HG03108 (cell line): ENCODE results near the gene IARS2.
"Not testable (repeated sequence)": the region's sequence is repeated elsewhere in the genome, so short reads cannot be mapped to it uniquely, and the experiment has no call there.

ENCODE experiments used
- ATAC-seq: cut with Tn5 transposase; IDR thresholded peaks from one replicate; pipeline ENCODE4 v1.9.1; 2021; ENCODE audit warnings: moderate library complexity; ENCODE audit not compliant: unreplicated experiment

Gene IARS2

DNA sequence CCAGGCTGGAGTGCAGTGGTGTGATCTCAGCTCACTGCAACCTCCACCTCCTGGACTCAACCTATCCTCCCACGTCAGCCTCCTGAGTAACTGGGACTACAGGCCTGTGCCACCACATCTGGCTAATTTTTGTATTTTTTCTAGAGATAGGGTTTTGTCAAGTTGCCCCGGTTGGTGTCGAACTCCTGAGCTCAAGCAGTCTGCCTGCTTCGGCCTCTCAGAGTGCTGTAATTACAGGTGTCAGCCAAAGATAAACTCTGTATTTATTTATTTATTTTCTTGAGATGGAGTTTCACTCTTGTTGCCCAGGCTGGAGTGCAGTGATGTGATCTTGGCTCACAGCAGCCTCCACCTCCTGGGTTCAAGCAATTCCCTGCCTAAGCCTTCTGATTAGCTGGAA is 18.7 kb downstream of the IARS2 start:
- not testable (repeated sequence) for ATAC-seq

GRCh38 chr1:220113136-220113695 is 19.3 kb downstream of the IARS2 start:
- no peak for ATAC-seq

DNA sequence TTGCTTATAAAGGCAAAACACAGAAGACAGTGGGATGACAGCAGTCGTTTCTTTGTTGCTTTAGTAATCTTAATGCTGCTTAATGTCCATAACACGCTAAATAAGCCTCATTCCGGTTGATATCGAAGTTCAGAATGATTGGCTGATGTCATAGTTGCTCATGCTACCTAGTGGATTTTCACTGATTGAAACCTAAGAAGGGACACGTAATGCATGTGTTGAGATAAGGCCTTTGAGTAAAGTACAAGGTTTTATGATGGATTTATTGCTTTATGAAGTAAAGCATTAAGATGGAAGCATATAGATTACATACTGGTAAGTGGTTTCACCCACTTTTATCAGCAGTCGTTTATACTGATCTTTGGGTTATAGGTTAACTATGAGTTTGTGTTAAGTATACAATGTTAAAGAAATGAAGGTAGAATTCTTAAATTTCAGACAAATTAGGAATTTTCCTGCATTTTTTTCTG is 25.1 kb downstream of the IARS2 start:
- no peak for ATAC-seq

DNA sequence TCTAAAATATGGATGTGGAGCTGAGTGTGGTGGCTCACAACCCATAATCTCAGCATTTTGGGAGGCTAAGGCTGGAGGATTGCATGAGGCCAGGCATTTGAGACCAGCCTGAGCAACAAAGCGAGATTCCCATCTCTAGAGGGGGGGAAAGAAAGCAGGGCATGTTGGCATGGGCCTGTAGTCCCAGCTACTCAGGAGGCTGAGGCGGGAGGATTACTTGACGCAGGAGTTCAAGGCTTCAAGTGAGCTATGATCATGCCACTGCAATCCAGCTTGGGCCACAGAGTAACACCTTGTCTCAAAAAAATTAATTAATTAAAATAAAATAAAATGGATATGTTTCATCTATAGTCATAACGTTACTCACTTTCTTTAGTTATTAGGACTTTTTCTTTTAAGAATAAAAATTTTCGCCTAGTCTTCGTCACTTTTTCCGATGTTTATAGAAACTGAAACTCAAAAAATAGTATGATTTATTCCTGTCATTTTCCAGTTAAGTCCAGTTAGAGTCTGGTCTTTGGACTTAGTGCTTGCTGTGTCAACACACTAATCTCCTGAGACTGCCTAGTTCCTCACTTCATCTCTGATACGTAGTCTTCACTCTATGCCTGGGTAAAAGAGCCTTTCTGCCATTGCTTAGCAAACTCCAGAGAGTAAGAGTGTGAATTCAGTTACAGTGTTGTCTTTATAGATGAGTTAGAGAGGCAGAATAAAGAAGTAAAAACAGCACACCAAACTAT is 28.0 kb downstream of the IARS2 start:
- no peak for ATAC-seq

- no peak for ATAC-seq
Measured at GRCh38 chr1:220123066-220123465, 29.1 kb downstream of the IARS2 start.

DNA sequence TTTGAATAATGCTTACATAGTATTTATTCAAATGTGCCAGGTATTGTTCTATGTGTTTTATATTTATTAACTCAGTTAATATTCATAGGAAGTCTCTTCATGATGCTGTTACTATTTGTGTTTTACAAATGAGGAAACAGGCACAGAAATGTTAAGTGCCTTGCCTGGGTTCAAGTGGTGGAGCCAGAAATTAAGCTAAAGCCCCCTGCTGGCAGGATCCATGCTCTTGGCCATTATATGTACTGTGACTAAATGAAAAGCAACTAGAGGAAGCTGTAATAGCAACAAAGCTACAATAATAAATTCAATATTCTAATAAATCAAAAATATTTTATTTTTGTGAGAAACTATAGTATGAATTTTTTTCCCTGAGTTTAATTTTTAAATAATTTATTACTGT is 30.0 kb downstream of the IARS2 start:
- no peak for ATAC-seq

- no peak for ATAC-seq
Measured at GRCh38 chr1:220124542-220124941, 30.6 kb downstream of the IARS2 start.

DNA sequence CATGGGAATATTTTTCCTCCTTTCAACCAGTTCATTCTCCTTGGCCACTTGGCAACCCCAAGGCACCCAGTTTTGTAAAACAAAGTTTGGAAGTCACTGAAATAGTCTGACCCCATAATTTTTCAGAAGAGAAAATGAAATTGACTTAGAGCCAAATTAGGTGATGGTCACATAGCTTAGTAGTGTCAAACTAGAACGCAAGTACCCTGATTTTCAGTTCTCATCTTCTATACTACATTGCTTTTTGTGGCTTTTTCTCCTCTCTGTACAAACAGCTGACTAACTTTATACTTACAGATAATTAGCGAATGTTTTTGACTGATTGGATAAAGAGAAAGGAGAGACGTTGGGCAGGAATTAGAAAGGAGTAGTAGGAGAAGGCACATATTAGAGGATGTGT is 33.1 kb downstream of the IARS2 start:
- no peak for ATAC-seq

GRCh38 chr1:220129479-220130210 is 35.7 kb downstream of the IARS2 start:
- ATAC-seq: no peak

DNA sequence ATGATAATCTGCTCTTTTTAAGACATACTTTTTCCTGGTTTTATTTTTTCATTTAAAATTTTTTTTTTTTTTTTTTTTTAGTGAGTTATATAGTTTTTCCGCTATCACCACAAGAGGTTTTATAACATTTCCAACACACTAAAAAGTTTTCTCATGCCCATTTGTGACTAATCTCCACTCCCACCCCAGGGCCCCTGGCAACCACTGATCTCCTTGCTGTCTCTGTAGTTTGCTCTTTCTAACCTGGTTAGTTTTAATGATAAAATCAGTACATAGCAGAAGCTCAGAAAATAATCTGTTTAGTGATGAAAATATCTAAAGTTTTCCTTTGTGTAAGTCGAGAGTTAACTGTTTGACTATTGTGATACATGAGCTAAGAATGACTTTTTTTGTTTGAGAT is 41.8 kb downstream of the IARS2 start:
- ATAC-seq: no peak

DNA sequence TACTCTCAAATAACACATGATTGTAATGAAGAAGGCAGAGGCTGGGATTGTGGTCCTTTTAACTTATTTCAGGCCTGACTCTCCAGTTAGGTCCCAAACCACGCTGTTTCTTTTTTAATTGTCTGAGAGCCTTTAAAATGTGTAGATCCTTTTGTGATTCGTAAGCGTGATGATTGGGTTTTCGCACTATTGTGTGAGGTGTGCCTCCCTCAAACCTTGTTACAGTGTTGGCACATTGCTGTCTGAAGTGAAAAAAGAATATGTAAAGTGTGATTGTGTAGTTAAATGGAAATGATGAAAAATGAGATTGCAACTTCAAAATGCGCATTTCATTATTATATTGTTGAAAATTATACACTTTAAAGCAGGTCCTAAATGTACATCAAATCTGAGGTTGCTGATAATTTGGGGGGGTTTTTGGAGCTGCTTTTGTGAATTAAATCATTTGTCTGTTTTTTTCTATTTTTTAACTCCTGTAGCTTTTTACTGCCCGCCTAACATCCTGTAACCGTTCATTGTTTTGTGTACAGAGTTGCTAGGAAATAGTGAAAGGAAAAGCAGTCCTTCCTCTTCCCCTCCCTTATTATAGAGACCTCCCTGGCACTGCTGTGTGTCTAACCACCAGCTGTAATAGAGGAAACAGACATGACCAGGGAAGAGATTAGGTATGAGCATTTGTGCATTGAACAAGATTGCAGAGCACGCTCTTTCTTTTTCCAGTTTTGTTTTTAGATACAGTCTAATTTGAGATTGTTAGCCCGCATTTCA is 43.3 kb downstream of the IARS2 start:
- ATAC-seq: no peak

- no peak for ATAC-seq
Measured at GRCh38 chr1:220139966-220140365, 46.0 kb downstream of the IARS2 start.

GRCh38 chr1:220144051-220144450 is 50.1 kb downstream of the IARS2 start:
- ATAC-seq: no peak

DNA sequence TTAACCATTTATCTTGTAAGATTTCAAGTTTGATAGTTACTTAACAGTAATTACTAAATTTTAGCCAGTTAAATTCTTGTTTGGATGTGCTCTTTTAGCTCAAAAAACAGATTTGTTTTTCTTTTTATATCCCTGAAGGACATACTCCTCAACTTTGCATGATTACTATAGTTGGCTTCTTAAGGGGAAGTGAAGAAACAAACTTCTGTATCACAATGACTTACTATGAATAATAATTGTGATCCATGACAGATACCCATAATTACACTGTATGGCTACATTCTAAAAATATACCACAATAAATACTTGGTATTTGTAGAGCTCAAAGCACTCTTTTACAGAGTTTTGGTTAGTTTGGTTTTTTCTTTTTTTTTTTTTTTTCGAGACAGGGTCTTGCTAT is 55.8 kb downstream of the IARS2 start:
- ATAC-seq: no peak

DNA sequence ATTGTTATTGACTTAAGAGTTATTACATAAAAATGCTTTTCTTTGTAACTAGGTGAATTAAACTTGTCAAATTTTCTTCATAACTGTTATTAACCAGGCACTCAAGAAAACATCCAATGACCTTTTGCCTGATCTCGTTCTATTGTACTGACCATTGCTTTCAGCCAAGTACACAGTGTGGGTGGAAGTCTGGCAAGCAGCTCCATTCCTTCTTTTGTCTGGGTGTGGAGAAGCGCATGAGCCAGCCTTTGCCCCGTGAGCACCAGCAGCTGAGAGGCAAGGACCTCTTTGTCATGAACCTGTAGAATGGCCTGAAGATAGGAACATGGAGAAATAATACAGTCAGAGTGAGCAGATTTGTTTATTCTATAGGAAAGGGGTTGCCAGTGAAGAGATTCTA is 57.5 kb downstream of the IARS2 start:
- no peak for ATAC-seq

- ATAC-seq: no peak
Measured at GRCh38 chr1:220153147-220153546, 59.2 kb downstream of the IARS2 start.

DNA sequence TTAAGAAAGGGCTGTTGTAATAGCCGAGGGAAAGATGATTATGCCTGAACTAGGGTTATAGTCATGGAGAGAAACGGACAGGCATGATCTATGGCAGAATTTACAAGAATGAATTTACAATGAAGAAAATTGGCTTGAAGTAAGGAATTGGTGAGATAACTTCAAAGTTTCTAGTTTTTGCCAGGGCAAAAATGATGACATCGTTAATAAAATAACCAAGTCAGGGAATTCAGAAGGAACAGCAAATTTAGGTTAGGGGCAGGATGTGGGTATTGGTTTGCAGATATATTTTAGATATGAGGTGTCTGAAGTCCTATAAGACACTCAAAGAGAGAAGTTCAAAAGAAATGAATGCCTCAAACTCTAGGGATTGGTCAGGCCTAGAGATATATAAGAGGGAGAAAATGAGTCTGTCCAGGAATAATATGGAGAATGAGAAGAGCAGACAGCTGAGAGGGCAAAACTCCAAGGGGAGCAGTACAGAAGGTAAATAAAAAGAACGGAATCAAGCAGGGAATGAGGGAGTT is 62.8 kb downstream of the IARS2 start:
- ATAC-seq: no peak

DNA sequence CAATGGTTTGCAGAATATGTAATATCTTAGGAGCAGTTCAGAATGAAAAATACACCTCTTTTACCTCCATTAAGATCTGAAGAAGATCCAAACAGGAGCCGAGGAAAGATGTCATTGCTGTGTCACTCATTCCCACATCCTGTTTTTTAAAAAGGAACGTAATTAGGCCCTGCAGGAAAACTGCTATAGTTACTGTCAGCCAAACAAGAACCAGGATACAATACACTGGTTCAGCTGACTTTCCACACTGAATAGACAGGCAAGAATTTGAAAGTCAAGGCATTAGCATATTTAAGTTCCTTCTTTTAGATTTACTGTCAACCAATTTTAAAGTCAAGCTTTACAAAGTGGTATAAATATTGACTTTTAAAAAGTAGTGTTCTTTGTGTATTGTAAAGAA is 63.8 kb downstream of the IARS2 start:
- ATAC-seq: no peak

DNA sequence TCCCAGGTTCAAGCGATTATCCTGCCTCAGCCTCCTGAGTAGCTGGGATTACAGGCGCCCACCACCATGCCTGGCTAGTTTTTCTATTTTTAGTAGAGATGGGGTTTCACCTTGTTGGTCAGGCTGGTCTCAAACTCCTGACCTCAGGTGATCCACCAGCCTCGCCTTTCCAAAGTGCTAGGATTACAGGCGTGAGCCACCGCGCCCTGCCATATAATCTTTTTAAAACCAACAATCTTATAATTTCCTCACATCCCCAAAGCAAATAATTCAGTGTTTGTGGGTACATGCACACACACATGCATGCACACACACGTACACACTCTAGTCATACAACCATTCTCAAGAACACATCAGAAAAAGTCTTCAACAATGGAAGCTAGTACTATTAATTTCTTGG is 64.6 kb downstream of the IARS2 start:
- not testable (repeated sequence) for ATAC-seq

- no peak for ATAC-seq
Measured at GRCh38 chr1:220159041-220159440, 65.1 kb downstream of the IARS2 start.

DNA sequence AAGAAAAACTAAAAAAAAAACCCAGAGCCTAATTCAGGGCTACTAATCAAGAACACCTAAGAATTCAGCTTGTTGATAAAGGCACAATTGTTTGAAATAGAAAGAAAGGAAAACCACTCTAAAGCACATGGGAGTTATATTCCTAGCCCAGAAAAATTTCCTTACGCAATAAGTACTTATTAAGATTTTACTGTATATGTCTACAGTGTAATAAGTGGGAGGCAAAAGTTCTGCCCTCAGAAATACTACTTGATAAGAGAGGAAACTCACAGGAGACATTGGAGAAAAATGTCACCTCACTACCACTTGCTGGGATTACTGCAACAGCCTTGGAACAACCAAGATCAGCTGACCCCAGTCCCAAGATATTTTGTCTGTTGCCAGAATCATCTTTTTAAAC is 66.1 kb downstream of the IARS2 start:
- no peak for ATAC-seq
